Subcutaneous adipose tissue (tissue), 4 donors: ENCODE data around the gene CARNS1. TPM values are rescaled to one million over a fixed set of nuclear protein-coding genes. Genes with fewer than 3 reads are reported as not detected.

Experiments
- CTCF ChIP-seq: fragments of 450-650 bp; IDR thresholded peaks from one replicate; pipeline ENCODE4 v1.5.1; 2016; ENCODE audit warnings: low read depth, mild to moderate bottlenecking, control low read depth, antibody characterized with exemption, moderate library complexity
- total RNA-seq, 4 donors: library from RNA; depleted of rRNA; stranded (reverse); fragments of >200 nt; gene quantifications; one replicate each; pipeline ENCODE4 v1.1.0, GENCODE V29; 2016

The CARNS1 gene
- total RNA-seq, 4 donors from 2014 or later: 0.17 to 0.38 (median 0.22) TPM; not detected in 1

GRCh38 chr11:67372993-67373647 is 42.4 kb upstream of the CARNS1 start, which contains the start of gene CLCF1:
CLCF1 (minus strand) TSS chr11:67373598; CDS start chr11:67373539, 59 bp downstream.
- TF ChIP-seq CTCF: no peak

- no peak for TF ChIP-seq CTCF
Measured at GRCh38 chr11:67373648-67374570, 41.6 kb upstream of the CARNS1 start.

- no peak for TF ChIP-seq CTCF
Measured at GRCh38 chr11:67374571-67375281, 40.8 kb upstream of the CARNS1 start.

GRCh38 chr11:67375320-67376055 is 40.0 kb upstream of the CARNS1 start:
- no peak for TF ChIP-seq CTCF

GRCh38 chr11:67376063-67376820 is 39.2 kb upstream of the CARNS1 start:
- TF ChIP-seq CTCF: no peak

GRCh38 chr11:67376873-67377808 is 38.3 kb upstream of the CARNS1 start:
- TF ChIP-seq CTCF: no peak
